EH (cell line): ENCODE results near the gene MACROD2.
"Not testable (repeated sequence)": the region's sequence is repeated elsewhere in the genome, so short reads cannot be mapped to it uniquely, and the experiment has no call there.

Source experiments
- DNase-seq: peaks from one replicate; pipeline ENCODE4 v3.0.0-alpha.2; 2015; ENCODE audit warnings: low read depth

The MACROD2 gene

DNA sequence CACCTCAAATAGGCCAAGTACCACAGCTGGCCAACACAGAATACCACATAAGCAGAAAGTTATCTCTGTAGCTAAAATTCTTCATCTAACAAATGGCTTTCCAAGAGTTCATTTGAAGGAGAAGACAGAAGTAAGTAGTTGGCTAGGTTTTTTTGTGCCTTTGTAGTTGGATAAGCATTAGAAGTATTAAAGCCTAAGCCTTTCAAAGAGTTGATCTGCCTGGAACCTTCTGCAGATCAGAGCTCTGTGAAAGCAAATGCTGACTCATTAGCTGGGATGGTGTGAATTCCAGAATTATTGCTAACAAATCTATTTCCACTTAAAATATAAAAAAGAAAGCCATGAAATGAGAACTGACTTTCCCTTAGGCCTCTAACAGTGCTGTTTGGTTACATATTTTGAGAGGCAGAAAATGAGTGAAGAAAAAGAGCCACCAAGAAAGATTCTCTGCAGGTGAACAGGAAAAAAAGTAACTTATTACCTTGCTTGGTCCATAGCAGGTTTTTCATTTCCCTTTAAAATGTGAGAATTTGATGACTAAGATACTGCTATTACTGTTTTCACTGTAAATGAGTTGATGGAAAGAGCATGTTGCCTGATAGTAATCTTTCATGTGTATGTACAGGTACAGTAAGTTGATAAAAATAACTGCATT lies 1105.3 kb downstream of the MACROD2 start:
- DNase-seq: peak; percentile 27

- DNase-seq: no peak
Measured at GRCh38 chr20:15107931-15108330, 1112.6 kb downstream of the MACROD2 start.

GRCh38 chr20:15109494-15109893 lies 1114.2 kb downstream of the MACROD2 start:
- no peak for DNase-seq

DNA sequence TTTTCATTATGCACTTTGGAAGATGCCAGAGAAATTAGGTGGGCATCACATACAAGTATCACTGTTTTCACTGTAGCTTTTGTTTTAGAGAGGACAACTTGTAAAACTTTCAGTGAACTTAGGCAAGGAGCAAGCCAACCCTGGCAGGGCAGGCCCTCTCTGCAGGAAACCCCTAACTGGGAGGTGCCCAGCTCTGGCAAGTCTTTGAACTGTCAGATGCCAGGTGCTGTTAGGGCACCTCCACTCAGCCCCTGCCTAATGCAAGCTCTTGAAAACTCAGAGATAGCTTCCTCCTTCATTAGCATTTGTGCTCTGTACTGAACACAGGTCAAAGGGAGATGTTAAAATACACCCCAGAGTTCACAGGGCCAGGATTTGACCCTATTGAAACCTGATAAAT lies 1116.3 kb downstream of the MACROD2 start:
- DNase-seq: no peak

- no peak for DNase-seq
Measured at GRCh38 chr20:15113144-15113773, 1117.9 kb downstream of the MACROD2 start.

DNA sequence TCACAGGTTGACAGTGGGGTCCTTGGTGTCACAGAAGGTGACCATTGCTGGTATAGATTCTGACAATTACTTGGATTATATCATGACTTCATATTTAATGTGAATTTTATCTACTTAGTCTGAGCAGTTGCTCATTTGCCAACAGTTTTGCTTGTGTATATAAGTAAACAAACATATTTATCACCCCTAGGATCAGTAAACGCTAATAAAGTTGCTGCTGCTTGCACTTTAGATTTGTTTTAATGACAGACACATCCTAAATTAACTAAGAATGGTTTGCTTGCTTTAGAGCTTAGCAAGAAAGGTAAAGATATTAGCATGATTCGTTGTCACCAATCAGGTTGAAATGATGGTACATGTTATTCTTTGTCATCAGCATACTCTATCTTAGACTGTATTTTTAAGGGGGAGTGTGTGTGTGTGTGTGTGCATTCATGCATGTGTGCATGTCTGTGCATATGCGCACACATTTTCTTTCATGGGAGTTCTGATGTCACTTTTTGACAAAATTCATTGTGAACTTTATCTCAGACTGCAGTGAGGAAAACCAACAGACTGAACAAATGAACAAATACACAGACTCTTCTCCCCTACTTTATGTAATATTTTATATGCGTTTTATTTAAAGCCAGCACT lies 1124.7 kb downstream of the MACROD2 start:
- no peak for DNase-seq

DNA sequence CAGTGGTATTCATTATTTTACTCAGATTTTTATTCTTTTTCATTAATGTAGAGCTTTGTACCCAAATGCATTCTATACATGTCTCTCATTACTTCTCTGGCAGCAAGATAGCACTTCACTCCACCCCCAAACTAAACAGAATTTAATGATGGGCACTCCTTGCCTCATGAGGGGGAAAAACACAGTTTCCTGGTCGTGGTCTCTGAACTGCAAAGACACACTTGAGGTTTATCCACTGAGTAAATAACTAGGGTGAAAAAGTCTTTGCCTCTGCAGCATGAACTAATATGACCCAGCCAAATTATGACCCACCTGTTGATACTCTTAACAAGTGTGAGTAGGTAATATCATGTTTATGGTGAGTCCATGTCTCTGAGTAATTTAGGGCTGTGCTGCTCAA lies 1127.3 kb downstream of the MACROD2 start:
- DNase-seq: no peak

GRCh38 chr20:15131176-15131575 lies 1135.9 kb downstream of the MACROD2 start:
- DNase-seq: no peak

GRCh38 chr20:15138548-15139126 lies 1143.3 kb downstream of the MACROD2 start:
- no peak for DNase-seq

GRCh38 chr20:15139522-15139921 lies 1144.2 kb downstream of the MACROD2 start:
- no peak for DNase-seq

GRCh38 chr20:15140286-15140685 lies 1145.0 kb downstream of the MACROD2 start:
- DNase-seq: no peak

- DNase-seq: not testable (repeated sequence)
Measured at GRCh38 chr20:15140940-15141339, 1145.6 kb downstream of the MACROD2 start.

DNA sequence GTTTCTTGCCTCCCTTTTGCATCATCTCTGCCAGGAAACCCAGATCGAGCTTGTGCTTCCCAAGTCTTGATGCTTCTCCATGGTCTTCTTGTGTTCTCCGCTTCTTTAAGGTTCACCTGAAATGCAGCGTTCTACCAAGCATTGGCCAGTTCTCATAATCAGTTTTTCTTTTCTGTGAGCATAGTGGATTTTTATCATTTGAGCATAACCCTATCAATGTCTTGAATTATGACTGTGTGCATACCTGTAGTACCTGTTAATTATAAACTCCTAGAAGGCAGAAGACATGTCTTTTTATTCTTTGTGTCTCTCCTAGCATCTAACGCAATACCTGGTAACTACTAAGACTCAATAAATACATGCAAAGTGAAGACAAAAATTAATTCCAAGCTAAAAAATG lies 1146.5 kb downstream of the MACROD2 start:
- no peak for DNase-seq

GRCh38 chr20:15143478-15143877 lies 1148.2 kb downstream of the MACROD2 start:
- DNase-seq: no peak

DNA sequence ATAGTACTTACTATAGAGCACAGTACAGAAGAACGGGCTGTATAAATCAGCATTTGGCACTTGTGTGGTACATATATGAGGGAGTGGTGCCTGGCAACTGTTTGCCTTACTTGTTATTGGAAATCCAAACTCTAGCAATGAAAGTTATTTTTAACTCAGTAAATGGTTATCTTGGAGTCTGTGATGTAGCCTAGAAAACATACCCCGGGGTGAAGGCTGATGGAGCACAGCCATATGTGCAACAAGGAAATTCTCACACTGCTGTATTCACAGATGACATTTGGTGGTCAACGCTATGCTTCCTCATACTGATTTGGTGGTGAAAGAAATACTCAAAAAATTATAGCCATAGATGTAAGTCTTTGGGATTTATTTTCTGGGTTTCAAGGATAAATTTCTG lies 1149.6 kb downstream of the MACROD2 start:
- DNase-seq: no peak

DNA sequence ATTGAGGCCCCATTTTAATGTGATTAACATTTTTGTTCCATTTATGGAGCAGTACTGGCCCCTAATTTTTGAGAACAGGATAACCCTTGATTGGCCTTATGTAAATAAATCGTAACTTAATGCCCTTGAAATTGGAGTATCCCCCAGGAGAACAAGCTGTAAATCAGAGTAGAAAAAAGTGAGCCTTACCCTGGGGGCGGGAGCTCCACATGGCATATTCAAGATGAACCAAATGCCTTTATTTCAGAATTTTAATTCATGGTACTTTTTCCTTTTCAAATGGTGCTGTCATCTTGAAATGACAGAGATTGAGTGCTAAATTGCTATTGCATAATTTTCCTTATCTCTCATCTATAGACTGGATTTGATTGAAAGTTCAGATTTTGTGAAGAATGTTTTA lies 1151.6 kb downstream of the MACROD2 start:
- DNase-seq: no peak

DNA sequence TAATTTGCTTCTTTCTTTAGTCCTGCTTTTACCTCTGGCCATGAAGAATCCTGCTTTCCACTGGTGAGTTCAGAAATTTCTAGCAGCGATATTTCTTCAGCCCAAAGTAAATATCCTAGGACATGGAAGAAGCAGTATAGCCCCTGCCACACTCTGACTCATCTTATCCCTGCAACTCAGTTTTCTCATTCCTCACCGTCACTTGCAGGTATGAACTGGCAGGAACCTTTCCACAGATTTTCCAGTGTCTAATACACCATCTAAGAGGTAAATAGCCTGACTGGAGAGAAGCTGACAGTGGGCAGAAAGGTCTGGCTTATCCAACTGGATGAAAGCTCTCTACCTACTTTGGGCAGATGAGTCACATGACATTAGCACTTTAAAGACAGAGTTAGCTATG lies 1158.8 kb downstream of the MACROD2 start:
- no peak for DNase-seq

DNA sequence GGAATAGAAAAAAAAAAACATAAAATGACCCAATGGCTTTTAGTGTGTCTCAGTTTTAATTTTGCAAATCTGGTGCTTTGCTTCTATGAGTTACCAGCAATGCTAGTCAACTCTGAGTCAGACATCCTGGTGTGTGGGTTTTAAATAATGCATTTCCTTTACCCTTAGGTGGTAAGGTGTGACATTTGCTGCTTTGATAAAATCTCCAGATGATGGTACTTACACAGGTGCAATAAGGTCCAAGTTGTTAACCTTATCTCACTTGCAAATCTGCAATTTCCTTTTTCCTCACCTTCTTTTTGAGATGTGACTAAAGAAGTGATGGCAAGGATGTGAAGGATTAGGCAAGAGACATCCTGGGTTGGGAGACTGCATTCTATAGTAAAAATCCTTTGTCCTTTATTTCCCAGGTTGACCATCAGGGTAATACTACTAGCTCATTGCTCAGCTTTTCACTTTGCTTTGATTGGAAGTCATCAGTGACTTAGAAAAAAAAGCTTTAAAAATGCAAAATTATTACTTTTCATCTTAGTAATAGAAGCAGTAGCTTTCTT lies 1160.6 kb downstream of the MACROD2 start:
- DNase-seq: no peak

- DNase-seq: no peak
Measured at GRCh38 chr20:15158533-15158932, 1163.2 kb downstream of the MACROD2 start.

DNA sequence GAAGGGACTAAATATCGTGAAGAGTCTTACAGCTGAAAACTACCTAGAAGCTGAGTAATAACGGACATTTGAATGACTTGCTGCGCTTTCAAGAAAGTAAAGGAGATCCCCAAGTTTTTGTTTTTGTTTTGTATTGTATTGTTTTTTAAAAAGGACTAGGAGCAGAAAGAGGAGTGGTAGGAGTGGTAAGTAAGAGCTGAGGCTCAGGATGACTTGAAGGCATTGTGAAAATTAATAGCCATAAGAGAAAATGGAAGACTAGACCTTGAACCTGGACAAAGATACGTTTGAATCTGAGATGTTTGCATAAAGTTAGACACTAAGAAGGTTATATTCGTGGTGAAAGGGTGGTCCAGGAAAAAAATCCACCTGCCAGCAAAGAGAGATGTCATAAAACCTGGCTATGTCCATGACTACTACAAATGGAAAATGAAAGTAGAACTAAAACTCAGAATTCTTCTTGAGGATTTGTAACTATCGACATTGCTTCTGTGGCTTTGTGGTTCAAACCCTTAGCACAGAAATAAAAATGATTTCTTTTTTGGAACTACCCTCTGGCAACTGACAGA lies 1166.8 kb downstream of the MACROD2 start:
- DNase-seq: no peak

- DNase-seq: no peak
Measured at GRCh38 chr20:15163632-15164031, 1168.3 kb downstream of the MACROD2 start.

DNA sequence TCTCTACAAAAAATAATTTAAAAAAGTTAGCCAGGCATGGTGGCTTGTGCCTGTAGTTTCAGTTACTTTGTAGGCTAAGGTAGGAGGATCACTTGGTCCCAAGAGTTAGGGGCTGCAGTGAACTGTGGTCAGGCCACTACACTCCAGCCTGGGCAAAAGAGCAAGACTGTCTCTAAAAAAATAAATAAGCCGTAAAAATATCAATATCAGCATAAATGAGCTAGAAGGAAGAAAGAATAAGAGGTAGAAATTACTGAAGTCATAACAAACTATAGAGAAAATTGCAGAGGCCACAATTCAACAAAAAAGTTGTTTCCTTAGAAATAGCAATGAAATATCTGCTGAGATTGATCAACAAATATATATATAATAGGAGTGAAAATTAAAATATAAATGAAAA lies 1169.4 kb downstream of the MACROD2 start:
- DNase-seq: no peak

- no peak for DNase-seq
Measured at GRCh38 chr20:15166744-15167143, 1171.4 kb downstream of the MACROD2 start.
